SK-N-SH (cell line): Measurements from ENCODE around the gene ZNF283. TPM values are rescaled to one million over a fixed set of nuclear protein-coding genes. Genes with fewer than 3 reads are reported as not detected.

Source experiments
- CTCF ChIA-PET: fragments of 300-600, 350-600 bp; formaldehyde crosslinking; extraction: SDS; loops from one replicate; lab custom pipeline; 2021; lab: Yijun Ruan, JAX
- POLR2A ChIA-PET: fragments of 350-600 bp; sonication (Branson Sonifier 250); formaldehyde crosslinking; extraction: SDS; loops from one replicate; lab custom pipeline; 2020; ENCODE audit warnings: antibody characterized with exemption, inconsistent platforms; lab: Yijun Ruan, JAX
- DNase-seq: peaks from one replicate; pipeline ENCODE4 v3.0.0; 2012
- H2AFZ ChIP-seq: fragments of 200-600 bp; sonication (generic); 2 replicates; pipeline ENCODE4 v1.8.1; 2016; ENCODE audit warnings: antibody characterized with exemption, mild to moderate bottlenecking, low read depth
- H3F3A ChIP-seq: fragments of 200-600 bp; sonication (generic); replicated peaks from 2 replicates; pipeline ENCODE3; 2016; ENCODE audit warnings: antibody characterized with exemption, mild to moderate bottlenecking; ENCODE audit not compliant: insufficient read depth
- H3K27ac ChIP-seq, 2 experiments: fragments of 200-500 bp in 1 of 2; fragments of 200-600 bp in 1 of 2; sonication (Bioruptor generic) in 1 of 2; sonication (generic), shearing (Covaris generic) in 1 of 2; 2 replicates each; pipeline versions ENCODE4 v1.5.1 to v1.6.1; 2014 to 2016; ENCODE audit warnings: low read depth in 2 of 2, inconsistent platforms in 1 of 2, low read length in 1 of 2, mild to moderate bottlenecking in 1 of 2, mixed read lengths in 1 of 2
- H3K27me3 ChIP-seq: fragments of 200-600 bp; sonication (generic), shearing (Covaris generic); 2 replicates; pipeline ENCODE4 v1.6.1; 2016; ENCODE audit warnings: mixed run types; ENCODE audit not compliant: insufficient read depth
- H3K36me3 ChIP-seq, 2 experiments: fragments of 200-500 bp in 1 of 2; fragments of 200-600 bp in 1 of 2; sonication (Bioruptor generic) in 1 of 2; sonication (generic) in 1 of 2; replicated peaks in 1 of 2; 2 replicates each; pipeline versions ENCODE3 to v1.5.1; 2014 to 2016; ENCODE audit warnings: low read length in 1 of 2, mild to moderate bottlenecking in 1 of 2; ENCODE audit not compliant: insufficient read depth in 2 of 2, control insufficient read depth in 1 of 2
- H3K4me1 ChIP-seq, 2 experiments: fragments of 200-500 bp in 1 of 2; fragments of 200-600 bp in 1 of 2; sonication (Bioruptor generic) in 1 of 2; sonication (generic), shearing (Covaris generic) in 1 of 2; 2 replicates each; pipeline versions ENCODE4 v1.5.1 to v1.6.1; 2014 to 2016; ENCODE audit warnings: low read depth in 1 of 2, low read length in 1 of 2, mixed run types in 1 of 2; ENCODE audit not compliant: insufficient read depth in 2 of 2, control insufficient read depth in 1 of 2
- H3K4me2 ChIP-seq: fragments of 200-600 bp; sonication (generic), shearing (Covaris generic); 2 replicates; pipeline ENCODE4 v1.6.1; 2017; ENCODE audit warnings: mixed run types
- H3K4me3 ChIP-seq, 2 experiments: fragments of 200-500 bp in 1 of 2; fragments of 200-600 bp in 1 of 2; sonication (Bioruptor generic) in 1 of 2; sonication (generic), shearing (Covaris generic) in 1 of 2; 2 replicates each; pipeline versions ENCODE4 v1.5.1 to v1.8.1; 2014 to 2016; ENCODE audit warnings: low read depth in 2 of 2, inconsistent platforms in 1 of 2, low read length in 1 of 2, mild to moderate bottlenecking in 1 of 2, mixed read lengths in 1 of 2, moderate library complexity in 1 of 2
- H3K79me2 ChIP-seq: fragments of 200-600 bp; sonication (generic); 2 replicates; pipeline ENCODE4 v1.8.1; 2017; ENCODE audit warnings: mild to moderate bottlenecking; ENCODE audit not compliant: insufficient read depth
- H3K9ac ChIP-seq: fragments of 200-600 bp; sonication (generic); 2 replicates; pipeline ENCODE4 v1.6.1; 2017; ENCODE audit warnings: mixed run types
- H3K9me2 ChIP-seq: fragments of 200-600 bp; sonication (generic); 2 replicates; pipeline ENCODE4 v1.6.1; 2017; ENCODE audit warnings: mixed run types
- H3K9me3 ChIP-seq: fragments of 200-600 bp; sonication (generic); 2 replicates; pipeline ENCODE4 v1.6.1; 2017; ENCODE audit warnings: mixed run types, mild to moderate bottlenecking, moderate library complexity
- H4K20me1 ChIP-seq: fragments of 200-600 bp; sonication (generic); 2 replicates; pipeline ENCODE4 v1.6.1; 2017; ENCODE audit warnings: mild to moderate bottlenecking, mixed run types; ENCODE audit not compliant: insufficient read depth
- CTCF ChIP-seq: fragments of 200-600 bp; sonication (generic); IDR thresholded peaks from 2 replicates; pipeline ENCODE4 v1.6.1; 2017; ENCODE audit warnings: antibody characterized with exemption, mild to moderate bottlenecking, moderate library complexity
- FOSL2 ChIP-seq: IDR thresholded peaks from 2 replicates; pipeline ENCODE4 v1.4.0; 2012; ENCODE audit warnings: low read depth, mild to moderate bottlenecking, moderate library complexity, borderline replicate concordance
- FOXJ3 ChIP-seq: sonication (generic); formaldehyde crosslinking; IDR thresholded peaks from 2 replicates; pipeline ENCODE4 v1.5.1; 2020; ENCODE audit warnings: mild to moderate bottlenecking, missing genetic modification reagents
- FOXM1 ChIP-seq: IDR thresholded peaks from 2 replicates; pipeline ENCODE4 v1.4.0; 2012; ENCODE audit warnings: low read depth, mild to moderate bottlenecking
- NFIC ChIP-seq: IDR thresholded peaks from 2 replicates; pipeline ENCODE4 v1.4.0; 2012; ENCODE audit warnings: borderline replicate concordance
- NRF1 ChIP-seq: IDR thresholded peaks from 2 replicates; pipeline ENCODE4 v1.6.1; 2012; ENCODE audit warnings: low read depth, mild to moderate bottlenecking, low read length
- POLR2AphosphoS5 ChIP-seq: IDR thresholded peaks from 2 replicates; pipeline ENCODE4 v1.6.1; 2012; ENCODE audit warnings: low read depth, low read length
- RCOR1 ChIP-seq: fragments of 150-350 bp; IDR thresholded peaks from 2 replicates; pipeline ENCODE4 v1.6.1; 2017; ENCODE audit warnings: antibody characterized with exemption, low read length
- RFX5 ChIP-seq: IDR thresholded peaks from 2 replicates; pipeline ENCODE4 v1.6.1; 2012; ENCODE audit warnings: mild to moderate bottlenecking, improper control_type of control experiment, low read length
- TAF1 ChIP-seq: IDR thresholded peaks from 2 replicates; pipeline ENCODE4 v1.6.1; 2012; ENCODE audit warnings: low read depth, mild to moderate bottlenecking, low read length, moderate library complexity, borderline replicate concordance
- TCF12 ChIP-seq: IDR thresholded peaks from 2 replicates; pipeline ENCODE4 v1.4.0; 2012
- USF1 ChIP-seq: IDR thresholded peaks from 2 replicates; pipeline ENCODE4 v1.4.0; 2012; ENCODE audit warnings: low read depth, borderline replicate concordance
- YY1 ChIP-seq: IDR thresholded peaks from 2 replicates; pipeline ENCODE4 v1.4.0; 2012; ENCODE audit warnings: low read depth, mild to moderate bottlenecking
- ZBTB33 ChIP-seq: IDR thresholded peaks from 2 replicates; pipeline ENCODE4 v1.4.0; 2012; ENCODE audit warnings: low read depth, borderline replicate concordance
- WGBS: methylation state at CpG from one replicate; pipeline ENCODE4 v1.1.6; 2017; ENCODE audit warnings: low lambda C conversion rate; 5-methylcytosine and 5-hydroxymethylcytosine counted together
- polyA plus RNA-seq, 3 experiments: library from polyadenylated mRNA; depleted of rRNA; stranded (reverse); fragments of >200 nt; gene quantifications; 2 replicates each; pipeline ENCODE4 v1.2.3, GENCODE V29; 2012

ZNF283 gene
- polyA plus RNA-seq, 1 of the 3 experiments (the other 2 are of a cell fraction) = 1.6 TPM

GRCh38 chr19:43790587-43790986, 36.5 kb upstream of the ZNF283 start:
- no peaks in the 10 kb centered on the region for H3K36me3 ChIP-seq
- H3K27me3 ChIP-seq = peaks cover 20% of the 10 kb centered on the region; the same call in 1 of the 2 replicates
- H3K9me3 ChIP-seq = no peaks in the 10 kb centered on the region
- H3K27ac ChIP-seq = no peak overlapping the region
- H3K4me1 ChIP-seq = no peaks in the 10 kb centered on the region
- TF ChIP-seq ZBTB33 (no peak), NRF1 (no peak), NFIC (no peak), TCF12 (no peak), TAF1 (no peak), FOXM1 (no peak), USF1 (no peak), FOSL2 (no peak), FOXJ3 (CRISPR knock-in tag) (no peak)
- 24% methylated on average over 3 of the region's 3 CpGs for WGBS
- H3F3A ChIP-seq = peaks cover 4% of the 10 kb centered on the region
- no peaks in the 10 kb centered on the region for H4K20me1 ChIP-seq
- POLR2A ChIA-PET = no interaction called here
- H3K9ac ChIP-seq = no peak overlapping the region
- no peaks in the 10 kb centered on the region for H3K9me2 ChIP-seq
- H3K4me3 ChIP-seq = no peak overlapping the region
- H2AFZ ChIP-seq = no peak overlapping the region
- no peaks in the 10 kb centered on the region for H3K79me2 ChIP-seq
- DNase-seq = no peak
- CTCF ChIA-PET = interaction anchor here (0.6 to 1.4 kb wide), 3 partner anchors 19 to 1397 kb away, joined by 3 to 5 read pairs (median 4); no protein-coding TSS in a partner anchor
- H3K4me2 ChIP-seq = no peak overlapping the region

- POLR2A ChIA-PET = interaction anchor here (0.6 kb wide), 1 partner anchor 138 kb away, joined by 3 read pairs; the partner anchor contains the start of gene ZNF45
- 42% methylated on average over 6 of the region's 6 CpGs for WGBS
- no peak overlapping the region for H2AFZ ChIP-seq
Measured at GRCh38 chr19:43797118-43797517, 30.0 kb upstream of the ZNF283 start.

More at GRCh38 chr19:43797118-43797517, 30.0 kb upstream of the ZNF283 start:
- TF ChIP-seq ZBTB33 (no peak), YY1 (no peak), POLR2AphosphoS5 (no peak), RCOR1 (no peak), RFX5 (no peak), CTCF (no peak)
- no peaks in the 10 kb centered on the region for H3K9me3 ChIP-seq
- H3F3A ChIP-seq = no peaks in the 10 kb centered on the region
- H3K4me2 ChIP-seq = no peak overlapping the region
- H3K4me1 ChIP-seq = peaks cover 0 to 7% of the 10 kb centered on the region in 2 experiments; a peak in 1 of 4 replicates
- H3K4me3 ChIP-seq = no peak overlapping the region
- no peaks in the 10 kb centered on the region for H3K79me2 ChIP-seq
- no peaks in the 10 kb centered on the region for H3K36me3 ChIP-seq
- CTCF ChIA-PET = interaction anchor here (1.0 to 3.5 kb wide), 4 partner anchors 10 to 52 kb away, joined by 3 to 14 read pairs (median 6); no protein-coding TSS in a partner anchor
- DNase-seq = no peak
- no peak overlapping the region for H3K27ac ChIP-seq
- peaks cover 26% of the 10 kb centered on the region; the same call in 1 of the 2 replicates for H3K27me3 ChIP-seq
- no peaks in the 10 kb centered on the region for H3K9me2 ChIP-seq
- no peak overlapping the region for H3K9ac ChIP-seq
- no peaks in the 10 kb centered on the region for H4K20me1 ChIP-seq
